Fibroblast of lung (primary cell): ENCODE data around the gene SLC7A6OS. TPM values are rescaled to one million over a fixed set of nuclear protein-coding genes. Genes with fewer than 3 reads are reported as not detected.

Experiments
- DNase-seq, 2 donors: peaks; one replicate each; pipeline versions ENCODE4 v3.0.0 to v3.0.0-alpha.2; 2010; ENCODE audit warnings: low read depth in 2 of 2
- H2AFZ ChIP-seq: 2 replicates; pipeline ENCODE4 v1.5.1; 2012; ENCODE audit warnings: low read length, control low read depth, inconsistent platforms
- H3K27ac ChIP-seq: 2 replicates; pipeline ENCODE4 v1.5.1; 2011; ENCODE audit warnings: low read length, control low read depth; ENCODE audit not compliant: insufficient read depth
- H3K27me3 ChIP-seq: 2 replicates; pipeline ENCODE4 v1.5.1; 2011; ENCODE audit warnings: mild to moderate bottlenecking, low read length; ENCODE audit not compliant: control insufficient read depth, insufficient read depth
- H3K36me3 ChIP-seq: 2 replicates; pipeline ENCODE4 v1.5.1; 2011; ENCODE audit warnings: low read length; ENCODE audit not compliant: control insufficient read depth, insufficient read depth
- H3K4me1 ChIP-seq: 2 replicates; pipeline ENCODE4 v1.5.1; 2011; ENCODE audit warnings: low read length; ENCODE audit not compliant: control insufficient read depth, insufficient read depth; ENCODE audit errors: extremely low read depth
- H3K4me2 ChIP-seq: 2 replicates; pipeline ENCODE4 v1.5.1; 2011; ENCODE audit warnings: low read length, control low read depth; ENCODE audit not compliant: insufficient read depth; ENCODE audit errors: extremely low read depth
- H3K4me3 ChIP-seq, 4 experiments: fragments of 200-600 bp in 1 of 4; sonication (generic) in 1 of 4; replicated peaks in 1 of 4; 2 replicates each; pipeline ENCODE4 v1.5.1; 2011 to 2016; ENCODE audit warnings: low read length in 4 of 4, low read depth in 3 of 4, mild to moderate bottlenecking in 3 of 4, control low read depth in 2 of 4, inconsistent platforms in 1 of 4, mixed read lengths in 1 of 4; ENCODE audit not compliant: insufficient read depth in 1 of 4; ENCODE audit errors: control extremely low read depth in 1 of 4
- H3K79me2 ChIP-seq: 2 replicates; pipeline ENCODE4 v1.5.1; 2012; ENCODE audit warnings: mild to moderate bottlenecking, low read length, inconsistent platforms; ENCODE audit not compliant: control insufficient read depth, insufficient read depth
- H3K9ac ChIP-seq: 2 replicates; pipeline ENCODE4 v1.5.1; 2011; ENCODE audit warnings: mild to moderate bottlenecking, low read length, control low read depth; ENCODE audit not compliant: insufficient read depth
- H3K9me3 ChIP-seq: 2 replicates; pipeline ENCODE4 v1.5.1; 2012; ENCODE audit warnings: low read depth, low read length; ENCODE audit not compliant: control insufficient read depth, insufficient read depth
- H4K20me1 ChIP-seq: 2 replicates; pipeline ENCODE4 v1.5.1; 2011; ENCODE audit warnings: low read length; ENCODE audit not compliant: control insufficient read depth, insufficient read depth; ENCODE audit errors: extremely low read depth
- CTCF ChIP-seq, 2 donors: IDR thresholded peaks in 1 of 2; conservative IDR thresholded peaks in 1 of 2; 1 replicate in 1 of 2; 2 replicates in 1 of 2; pipeline ENCODE4 v1.5.1; 2011 to 2012; ENCODE audit warnings: low read length in 2 of 2, control low read depth in 1 of 2, inconsistent platforms in 1 of 2, low read depth in 1 of 2, mild to moderate bottlenecking in 1 of 2
- EZH2 ChIP-seq: IDR thresholded peaks from 2 replicates; pipeline ENCODE4 v1.5.1; 2012; ENCODE audit warnings: low read length, control low read depth, mild to moderate bottlenecking; ENCODE audit errors: missing control alignments
- polyA plus RNA-seq, 2 donors: library from polyadenylated mRNA; depleted of rRNA in 1 of 2; stranded (reverse) in 1 of 2; unstranded in 1 of 2; fragments of >200 nt; gene quantifications; 2 replicates each; pipeline ENCODE4 v1.2.1, GENCODE V29; 2011 to 2012; ENCODE audit warnings: missing spikeins in 1 of 2
- total RNA-seq: library from RNA; depleted of rRNA; stranded (reverse); fragments of >200 nt; gene quantifications from 2 replicates; pipeline ENCODE4 v1.2.1, GENCODE V29; 2014

SLC7A6OS gene
- total and polyA plus RNA-seq, 2 donors (not counting 1 experiment from before 2014, with no cell fraction given), result 8.7 to 19.5 TPM

DNA sequence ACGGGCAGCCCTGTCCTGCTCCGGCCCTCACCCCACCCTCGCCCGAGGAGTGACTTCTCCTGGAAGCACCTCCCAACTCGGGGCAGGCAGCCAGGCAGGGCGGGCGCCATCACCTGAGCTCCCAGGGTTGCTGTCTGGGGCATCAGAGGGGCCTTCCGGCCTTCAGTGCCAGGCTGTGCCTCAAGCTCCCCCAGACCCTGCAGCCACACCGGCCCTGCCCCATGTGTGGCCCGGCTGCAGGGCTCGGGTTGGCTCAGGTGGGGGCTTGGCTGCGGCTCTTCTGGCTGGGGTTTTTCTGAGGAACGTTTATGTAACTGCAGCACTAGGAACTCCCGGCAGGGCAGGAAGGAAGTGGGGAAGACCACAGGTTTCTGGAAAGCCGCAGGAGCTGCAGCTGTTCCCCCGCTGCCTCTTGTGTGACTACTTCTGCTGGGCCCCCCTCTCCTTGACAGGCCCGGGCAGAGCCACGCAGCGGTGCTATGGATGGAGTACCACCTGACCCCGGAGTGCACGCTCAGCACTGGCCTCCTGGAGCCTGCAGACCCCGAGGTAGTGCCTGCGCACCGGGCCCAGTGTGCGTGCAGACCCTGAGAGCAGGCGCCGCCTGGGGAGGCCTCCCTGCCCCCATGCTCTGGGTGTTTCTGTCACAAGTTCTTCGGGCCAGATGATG is 45.6 kb upstream of the SLC7A6OS start:
- no peak for TF ChIP-seq EZH2
- TF ChIP-seq CTCF (conservative IDR thresholded peaks at IDR 0.05 in 1 of 2, IDR thresholded peaks at IDR 0.05 in 1 of 2; ENCODE audit: low read depth in 1 of 2, low read length in 2 of 2), result no peak
- Histone ChIP-seq H3K4me2 (no peak overlapping the region), H4K20me1 (no peaks in the 10 kb centered on the region), H3K4me3 (no peak overlapping the region), H3K9ac (no peak overlapping the region), H3K36me3 (peaks cover 19% of the 10 kb centered on the region), H3K27me3 (no peaks in the 10 kb centered on the region), H3K79me2 (no peaks in the 10 kb centered on the region), H3K4me1 (no peaks in the 10 kb centered on the region), H3K9me3 (no peaks in the 10 kb centered on the region), H3K27ac (no peak overlapping the region), H2AFZ (no peak overlapping the region)
- DNase-seq, result no peak

GRCh38 chr16:68355447-68356248 is 44.9 kb upstream of the SLC7A6OS start:
- H3K79me2 ChIP-seq, result no peaks in the 10 kb centered on the region
- no peak overlapping the region for H3K9ac ChIP-seq
- no peak overlapping the region for H2AFZ ChIP-seq
- no peaks in the 10 kb centered on the region for H3K9me3 ChIP-seq
- H3K4me2 ChIP-seq, result no peak overlapping the region
- DNase-seq, result no peak
- H3K4me3 ChIP-seq, result no peak overlapping the region
- TF ChIP-seq CTCF (conservative IDR thresholded peaks at IDR 0.05 in 1 of 2, IDR thresholded peaks at IDR 0.05 in 1 of 2; ENCODE audit: low read depth in 1 of 2, low read length in 2 of 2) (no peak), EZH2 (no peak)
- no peaks in the 10 kb centered on the region for H3K27me3 ChIP-seq
- H3K27ac ChIP-seq, result no peak overlapping the region
- no peaks in the 10 kb centered on the region for H3K4me1 ChIP-seq
- peaks cover 22% of the 10 kb centered on the region for H3K36me3 ChIP-seq
- no peaks in the 10 kb centered on the region for H4K20me1 ChIP-seq

- H3K9ac ChIP-seq, result no peak overlapping the region
- H3K27ac ChIP-seq, result no peak overlapping the region
- no peak for TF ChIP-seq CTCF (conservative IDR thresholded peaks at IDR 0.05 in 1 of 2, IDR thresholded peaks at IDR 0.05 in 1 of 2; ENCODE audit: low read depth in 1 of 2, low read length in 2 of 2)
- no peak for TF ChIP-seq EZH2
- no peak for DNase-seq
- no peaks in the 10 kb centered on the region for H3K4me1 ChIP-seq
- no peaks in the 10 kb centered on the region for H4K20me1 ChIP-seq
- no peaks in the 10 kb centered on the region for H3K9me3 ChIP-seq
- peaks cover 22% of the 10 kb centered on the region for H3K36me3 ChIP-seq
- H3K4me3 ChIP-seq, result no peak overlapping the region
- no peaks in the 10 kb centered on the region for H3K27me3 ChIP-seq
- H3K79me2 ChIP-seq, result no peaks in the 10 kb centered on the region
- no peak overlapping the region for H2AFZ ChIP-seq
- no peak overlapping the region for H3K4me2 ChIP-seq
Measured at GRCh38 chr16:68354816-68355215, 44.1 kb upstream of the SLC7A6OS start.
